Stimulated activated naive CD8-positive, alpha-beta T cell treated with anti-CD3 and anti-CD28 coated beads, Interleukin-15, amount 100 ng/mL, for 72 hours (primary cell): ENCODE data around the gene FOXN3.

Experiments
- ATAC-seq: fragments of 150-1000 bp; cut with Tn5 transposase; 2 replicates; pipeline ENCODE4 v1.10.0; 2021; ENCODE audit warnings: mild to moderate bottlenecking, moderate library complexity
- DNase-seq, 2 donors: peaks; one replicate each; pipeline ENCODE4 v3.0.0; 2021 to 2022
- H3K27ac Mint-ChIP-seq, 2 donors: one replicate each; pipeline ENCODE4 v1.8.0; 2022; ENCODE audit warnings: mild to moderate bottlenecking in 2 of 2, mixed read lengths in 2 of 2, moderate library complexity in 2 of 2
- H3K27me3 Mint-ChIP-seq: one replicate; pipeline ENCODE4 v1.8.0; 2022; ENCODE audit warnings: mixed read lengths
- H3K4me1 Mint-ChIP-seq: one replicate; pipeline ENCODE4 v1.8.0; 2022; ENCODE audit warnings: mild to moderate bottlenecking, mixed read lengths
- H3K4me3 Mint-ChIP-seq, 2 donors: one replicate each; pipeline ENCODE4 v1.8.0; 2022; ENCODE audit warnings: mild to moderate bottlenecking in 2 of 2, mixed read lengths in 2 of 2, moderate library complexity in 1 of 2
- H3K9me3 Mint-ChIP-seq, 2 donors: one replicate each; pipeline ENCODE4 v1.8.0; 2022; ENCODE audit warnings: mixed read lengths in 2 of 2

Gene FOXN3

DNA sequence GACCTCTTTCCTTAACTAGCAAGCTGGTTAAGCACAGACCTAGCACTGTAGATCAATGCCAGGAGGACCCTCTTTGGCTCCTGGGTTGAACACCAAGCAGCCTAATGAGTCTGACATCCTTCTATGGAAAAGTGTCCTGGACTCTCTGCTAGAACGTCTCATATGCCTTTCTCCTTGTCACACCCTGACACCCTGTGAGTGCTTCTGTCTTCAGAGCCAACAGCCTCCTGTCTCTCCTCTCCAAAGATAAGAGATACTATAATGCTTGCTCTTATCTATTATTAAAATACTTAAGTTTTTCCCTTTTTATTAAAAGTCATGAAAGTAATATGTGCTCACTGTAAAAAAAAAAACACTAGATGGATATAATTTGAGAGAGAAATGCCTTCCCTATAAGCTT lies 222.7 kb downstream of the FOXN3 start:
- Mint-ChIP-seq H3K4me1 (peaks cover 41% of the 10 kb centered on the region), H3K27me3 (no peaks in the 10 kb centered on the region), H3K4me3 (no peak overlapping the region), H3K27ac (no peak overlapping the region), H3K9me3 (no peaks in the 10 kb centered on the region)
- ATAC-seq (no peak), DNase-seq (no peak)

GRCh38 chr14:89190765-89191513 lies 226.1 kb downstream of the FOXN3 start:
- H3K4me3 Mint-ChIP-seq = no peak overlapping the region
- H3K4me1 Mint-ChIP-seq = peaks cover 30% of the 10 kb centered on the region
- no peak for ATAC-seq
- no peaks in the 10 kb centered on the region for H3K9me3 Mint-ChIP-seq
- H3K27ac Mint-ChIP-seq = no peak overlapping the region
- no peak for DNase-seq
- no peaks in the 10 kb centered on the region for H3K27me3 Mint-ChIP-seq

- Mint-ChIP-seq H3K27me3 (no peaks in the 10 kb centered on the region), H3K4me3 (no peak overlapping the region), H3K4me1 (peaks cover 19% of the 10 kb centered on the region), H3K27ac (no peak overlapping the region), H3K9me3 (no peaks in the 10 kb centered on the region)
- DNase-seq (no peak), ATAC-seq (no peak)
These were observed 228.5 kb downstream of the FOXN3 start for GRCh38 chr14:89188492-89188891.

DNA sequence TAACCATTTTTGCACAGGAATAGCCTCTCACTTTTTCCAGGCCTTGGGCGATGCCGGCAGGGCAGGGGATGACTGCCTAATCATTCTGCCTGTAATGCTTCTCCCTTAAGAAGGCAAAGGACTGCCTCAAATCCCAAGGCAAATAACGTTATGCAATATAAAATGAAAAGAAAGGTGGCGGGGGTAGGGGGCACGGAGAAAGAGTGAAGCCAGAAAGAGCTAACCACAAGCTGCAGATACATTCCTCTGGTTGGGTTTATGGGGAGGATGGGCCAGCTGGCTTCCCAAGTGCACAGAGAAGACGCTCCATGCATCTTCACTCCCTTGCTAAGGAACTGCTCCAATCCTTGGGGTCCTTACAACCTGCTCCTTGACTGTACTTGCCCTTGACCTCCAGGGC lies 229.5 kb downstream of the FOXN3 start:
- Mint-ChIP-seq H3K27me3 (no peaks in the 10 kb centered on the region), H3K4me3 (no peak overlapping the region), H3K4me1 (peaks cover 19% of the 10 kb centered on the region), H3K27ac (peak overlapping the region in 1 of 2 donors; percentile 63), H3K9me3 (no peaks in the 10 kb centered on the region)
- DNase-seq = no peak
- ATAC-seq = no peak

DNA sequence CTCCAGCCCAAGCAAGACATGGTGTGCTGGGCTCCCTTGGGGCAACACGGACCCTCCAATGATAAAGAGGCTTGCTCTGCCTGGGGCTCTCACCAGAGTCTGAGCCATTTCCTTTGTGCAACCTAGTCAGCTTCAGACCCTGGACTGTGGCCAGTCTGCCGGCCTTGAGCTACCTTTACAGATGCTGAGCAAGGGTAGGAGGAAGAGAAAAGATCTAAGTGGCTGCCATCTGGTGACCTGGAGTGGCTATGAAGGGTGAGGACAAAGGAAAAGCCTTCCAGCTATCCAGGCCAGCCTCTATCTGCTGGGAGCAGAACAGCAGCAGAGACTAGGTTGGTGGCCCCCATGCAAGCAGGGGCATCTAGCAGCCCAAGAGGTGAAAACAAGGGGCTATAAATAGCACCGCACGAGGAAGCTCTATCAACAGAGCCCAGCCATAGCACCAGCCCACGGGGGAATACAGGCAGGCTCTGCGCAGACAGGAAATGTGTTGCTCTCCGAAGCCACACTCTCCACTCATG lies 230.1 kb downstream of the FOXN3 start:
- Mint-ChIP-seq H3K9me3 (no peaks in the 10 kb centered on the region), H3K27me3 (no peaks in the 10 kb centered on the region), H3K27ac (peak overlapping the region; percentile 49 to 63), H3K4me1 (peaks cover 19% of the 10 kb centered on the region), H3K4me3 (no peak overlapping the region)
- no peak for DNase-seq
- ATAC-seq = no peak

DNA sequence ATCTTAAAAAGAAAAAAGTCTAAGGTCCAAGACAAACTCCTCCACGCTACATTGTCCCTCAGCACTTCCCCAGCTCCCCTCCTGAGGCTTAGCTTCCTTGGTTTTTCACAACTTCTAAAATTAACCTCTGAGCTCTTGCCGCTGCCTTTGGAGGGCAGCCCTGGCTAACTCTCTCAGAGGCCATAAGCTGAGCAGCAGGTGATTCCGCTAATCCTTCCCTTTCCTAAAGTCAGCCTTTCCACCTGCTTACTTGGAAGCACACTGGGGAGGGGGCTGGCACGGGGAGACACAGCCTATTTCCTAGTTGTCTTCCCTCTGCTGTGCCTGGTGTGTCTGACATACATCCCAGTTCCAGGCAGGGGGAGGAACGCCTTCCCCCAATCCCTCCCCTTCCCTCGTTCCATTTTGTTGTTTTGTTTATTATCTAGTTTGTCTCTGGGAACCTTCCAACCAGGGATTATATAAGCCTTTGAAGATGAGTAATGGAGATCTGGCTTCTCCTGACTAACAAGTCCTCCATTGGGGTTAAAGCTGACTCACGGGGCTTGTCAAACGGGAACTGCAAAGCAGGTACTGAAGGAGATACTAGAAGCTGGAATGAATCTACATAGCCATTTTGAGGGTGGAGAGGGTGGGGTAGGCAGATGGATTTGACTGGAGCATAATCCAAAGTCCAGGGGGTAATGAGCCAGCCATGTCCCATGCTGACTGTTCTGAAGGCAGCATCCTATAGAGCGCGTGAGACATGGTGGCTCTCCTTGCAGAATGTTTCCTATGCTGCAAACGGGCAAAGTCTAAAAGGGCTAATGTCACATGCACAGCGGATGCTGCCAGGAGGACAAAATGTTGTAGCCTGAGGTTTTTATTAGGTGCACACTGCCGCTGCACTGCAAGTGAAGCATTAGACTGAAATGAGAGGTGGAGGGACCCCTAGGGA lies 230.8 kb downstream of the FOXN3 start:
- Mint-ChIP-seq H3K27me3 (no peaks in the 10 kb centered on the region), H3K27ac (peak overlapping the region; percentile 49 to 91), H3K9me3 (no peaks in the 10 kb centered on the region), H3K4me1 (peaks cover 19% of the 10 kb centered on the region), H3K4me3 (no peak overlapping the region)
- no peak for ATAC-seq
- no peak for DNase-seq

- Mint-ChIP-seq H3K4me3 (no peak overlapping the region), H3K27me3 (no peaks in the 10 kb centered on the region), H3K9me3 (no peaks in the 10 kb centered on the region), H3K27ac (peak overlapping the region in 1 of 2 donors; percentile 5), H3K4me1 (peaks cover 19% of the 10 kb centered on the region)
- ATAC-seq = no peak
- DNase-seq = no peak
These were observed 232.1 kb downstream of the FOXN3 start for GRCh38 chr14:89184952-89185351.

DNA sequence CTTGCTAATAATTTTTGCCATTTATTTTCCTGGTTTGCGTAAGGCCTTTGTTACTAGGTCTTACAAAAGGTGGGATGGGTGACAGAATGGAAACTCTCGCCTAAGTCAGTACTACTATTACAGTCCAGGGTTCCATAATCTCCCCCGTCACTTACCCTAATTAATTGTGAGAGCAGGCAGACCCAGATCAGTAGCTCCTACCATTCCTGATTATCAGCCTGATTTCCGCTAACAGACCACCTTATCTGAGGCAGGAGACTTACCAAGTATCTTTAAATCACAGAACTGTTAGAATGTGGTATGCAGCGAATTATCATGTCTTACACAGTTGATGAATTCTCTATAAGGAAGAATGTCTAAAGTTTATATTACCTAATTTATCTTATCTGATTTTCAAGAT lies 234.7 kb downstream of the FOXN3 start:
- H3K4me3 Mint-ChIP-seq = no peak overlapping the region
- H3K27me3 Mint-ChIP-seq = no peaks in the 10 kb centered on the region
- peaks cover 28% of the 10 kb centered on the region for H3K4me1 Mint-ChIP-seq
- no peak for DNase-seq
- H3K9me3 Mint-ChIP-seq = no peaks in the 10 kb centered on the region
- no peak for ATAC-seq
- no peak overlapping the region for H3K27ac Mint-ChIP-seq

DNA sequence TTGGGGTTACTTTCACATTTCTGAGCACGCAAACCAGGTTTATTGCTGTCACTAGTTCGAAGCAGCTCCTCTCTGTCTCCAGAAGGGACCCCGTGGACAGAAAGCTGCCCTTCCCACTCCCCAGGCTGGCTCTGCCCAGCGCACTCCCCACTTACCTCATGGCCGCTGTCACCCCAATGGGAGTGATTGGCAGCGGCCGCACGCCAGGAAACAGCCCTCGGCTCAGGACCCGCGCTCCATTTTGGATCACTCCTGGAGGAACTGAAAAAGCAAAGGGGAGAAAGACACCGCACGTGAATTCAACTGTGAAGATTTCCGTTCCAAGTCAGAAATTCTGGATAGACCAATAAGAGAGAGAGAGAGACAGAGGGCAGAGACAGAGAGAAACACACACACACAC lies 236.5 kb downstream of the FOXN3 start:
- DNase-seq = no peak
- Mint-ChIP-seq H3K4me1 (peaks cover 20% of the 10 kb centered on the region), H3K9me3 (no peaks in the 10 kb centered on the region), H3K4me3 (no peak overlapping the region), H3K27ac (peak overlapping the region in 1 of 2 donors; percentile 66), H3K27me3 (no peaks in the 10 kb centered on the region)
- no peak for ATAC-seq

DNA sequence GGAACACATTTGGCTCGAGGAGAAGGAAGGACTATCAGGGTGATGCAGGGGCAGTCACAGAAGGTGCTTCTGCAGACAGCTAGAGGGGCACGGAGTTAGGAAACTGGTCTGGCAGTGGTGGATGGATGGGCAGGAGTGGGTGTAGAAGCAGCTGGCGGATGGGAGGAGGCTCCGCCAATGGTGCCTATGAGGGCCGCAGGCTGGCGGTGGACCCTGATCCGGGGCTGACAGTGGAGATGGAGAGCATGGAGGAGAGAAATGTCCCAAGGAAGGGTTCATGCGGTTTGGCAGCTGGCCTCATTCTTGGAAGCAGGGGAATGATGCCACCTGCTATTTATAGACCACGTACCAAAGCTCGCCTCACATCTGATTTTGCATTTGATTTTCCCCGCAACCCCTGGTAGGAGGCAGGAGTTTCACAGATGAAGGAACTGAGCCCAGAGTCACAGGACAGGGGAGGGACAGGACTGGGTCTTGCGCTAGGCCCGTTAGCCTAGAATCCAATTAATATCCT lies 237.1 kb downstream of the FOXN3 start:
- Mint-ChIP-seq H3K9me3 (no peaks in the 10 kb centered on the region), H3K27me3 (no peaks in the 10 kb centered on the region), H3K27ac (no peak overlapping the region), H3K4me3 (no peak overlapping the region), H3K4me1 (peaks cover 20% of the 10 kb centered on the region)
- ATAC-seq (no peak), DNase-seq (no peak)

- no peaks in the 10 kb centered on the region for H3K27me3 Mint-ChIP-seq
- ATAC-seq = no peak
- no peak overlapping the region for H3K27ac Mint-ChIP-seq
These were observed 238.1 kb downstream of the FOXN3 start for GRCh38 chr14:89178800-89179535.

GRCh38 chr14:89178376-89178775 lies 238.7 kb downstream of the FOXN3 start:
- ATAC-seq (no peak), DNase-seq (no peak)
- Mint-ChIP-seq H3K27me3 (no peaks in the 10 kb centered on the region), H3K4me3 (no peak overlapping the region), H3K27ac (no peak overlapping the region), H3K9me3 (peaks cover 0 to 6% of the 10 kb centered on the region in 2 donors), H3K4me1 (peaks cover 20% of the 10 kb centered on the region)

More at GRCh38 chr14:89178800-89179535, 238.1 kb downstream of the FOXN3 start:
- Mint-ChIP-seq H3K4me1 (peaks cover 20% of the 10 kb centered on the region), H3K4me3 (no peak overlapping the region), H3K9me3 (peaks cover 0 to 5% of the 10 kb centered on the region in 2 donors)
- DNase-seq = no peak

DNA sequence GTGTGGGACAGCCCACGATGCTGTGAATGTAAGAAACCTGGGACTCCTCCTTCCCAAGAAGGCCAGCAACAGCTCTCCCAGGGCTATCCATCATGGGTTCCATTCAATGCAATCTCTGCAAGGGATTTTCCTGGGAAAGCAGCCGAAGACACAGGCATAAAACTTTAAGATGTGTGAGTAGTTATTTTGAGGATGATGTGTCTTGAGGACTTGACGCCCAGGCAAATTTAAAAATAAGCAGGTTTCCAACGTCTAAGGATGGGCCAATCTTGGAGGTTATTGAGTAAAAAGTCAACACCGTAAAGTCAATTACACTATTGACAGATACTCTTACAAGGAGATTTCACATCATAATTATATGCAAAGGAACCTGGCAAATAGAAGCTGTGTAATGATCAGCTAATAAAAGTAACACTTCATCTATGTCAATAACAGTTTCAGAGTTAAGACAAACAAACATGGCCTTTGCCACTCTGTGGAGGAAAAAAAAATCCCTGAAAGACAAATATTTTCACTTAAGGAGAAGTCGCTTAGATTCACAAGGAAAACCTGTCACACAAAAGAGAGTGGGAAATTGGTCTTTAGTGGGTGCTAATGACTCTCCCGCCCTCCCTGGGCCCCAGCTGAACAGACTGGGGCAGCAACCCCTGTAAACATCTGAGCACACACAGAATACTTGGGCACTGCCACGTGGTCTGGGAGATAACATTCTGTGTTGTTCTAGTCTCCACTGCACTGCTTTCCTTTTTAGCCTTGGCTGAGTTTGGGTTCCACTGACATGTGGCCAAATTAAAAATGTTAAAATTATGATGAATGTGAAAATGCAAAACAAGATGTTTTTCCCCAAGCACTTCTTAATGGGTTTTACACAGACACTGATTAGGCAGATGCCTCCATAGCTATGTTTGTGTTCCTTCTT lies 240.9 kb downstream of the FOXN3 start:
- ATAC-seq (no peak), DNase-seq (no peak)
- Mint-ChIP-seq H3K9me3 (peaks cover 10 to 17% of the 10 kb centered on the region in 2 donors), H3K27me3 (no peaks in the 10 kb centered on the region), H3K4me3 (no peak overlapping the region), H3K4me1 (peaks cover 20% of the 10 kb centered on the region), H3K27ac (no peak overlapping the region)

- Mint-ChIP-seq H3K27ac (no peak overlapping the region), H3K9me3 (peaks cover 10 to 24% of the 10 kb centered on the region in 2 donors), H3K4me3 (no peak overlapping the region), H3K4me1 (no peaks in the 10 kb centered on the region), H3K27me3 (no peaks in the 10 kb centered on the region)
- no peak for ATAC-seq
- no peak for DNase-seq
These were observed 245.4 kb downstream of the FOXN3 start for GRCh38 chr14:89171628-89172027.
